Myometrial cell (primary cell): ENCODE measurements around the gene ZNF891. TPM values are rescaled to one million over a fixed set of nuclear protein-coding genes. Genes with fewer than 3 reads are reported as not detected.

Source experiments
- total RNA-seq: library from RNA; depleted of rRNA; stranded (reverse); fragments of >200 nt; gene quantifications from 2 replicates; pipeline ENCODE4 v1.2.3, GENCODE V29; 2015

The ZNF891 gene
- total RNA-seq: 0.29 and 0.35 TPM in 2 replicates

GRCh38 chr12:133130038-133130807, at the start of gene ZNF891, which contains the start of gene ZNF10:
TSS of gene ZNF891 (minus strand) at chr12:133130274. CDS start at chr12:133121918, 8,356 bp downstream.
TSS of gene ZNF10 (plus strand) at chr12:133130627. CDS start at chr12:133144493, 13,866 bp downstream.

GRCh38 chr12:133080368-133081158, 49.5 kb downstream of the ZNF891 start, which contains the start of gene ZNF140:
TSS of gene ZNF140 (plus strand) at chr12:133080923. CDS start at chr12:133081321, 398 bp downstream.

Other genes starting within 250 kb of the ZNF891 start
- gene CHFR, start 242.7 kb downstream of the ZNF891 start, total RNA-seq: 33.5 and 39.5 TPM in 2 replicates
- 2.1 and 3.5 TPM in 2 replicates for gene ZNF605, start 174.0 kb downstream of the ZNF891 start, total RNA-seq
- gene ZNF26, start 143.9 kb downstream of the ZNF891 start, total RNA-seq: 3.4 and 3.5 TPM in 2 replicates
- 6.9 and 12.1 TPM in 2 replicates for gene ZNF84, start 92.8 kb downstream of the ZNF891 start, total RNA-seq
- 8.2 and 8.9 TPM in 2 replicates for gene ZNF140, start 49.4 kb downstream of the ZNF891 start, total RNA-seq
- gene ZNF10, start 353 bp upstream of the ZNF891 start, total RNA-seq: 1.1 and 6.1 TPM in 2 replicates
- 11.5 and 14.2 TPM in 2 replicates for gene ZNF268, start 51.2 kb upstream of the ZNF891 start, total RNA-seq
- gene ANHX, start 105.6 kb upstream of the ZNF891 start, total RNA-seq: not detected in 2 replicates